GM21576 (cell line): ENCODE data around the gene GPR139.

ENCODE experiments used
- ATAC-seq: cut with Tn5 transposase; IDR thresholded peaks from one replicate; pipeline ENCODE4 v1.9.1; 2021; ENCODE audit warnings: mild to moderate bottlenecking, moderate library complexity; ENCODE audit not compliant: unreplicated experiment

Gene GPR139

DNA sequence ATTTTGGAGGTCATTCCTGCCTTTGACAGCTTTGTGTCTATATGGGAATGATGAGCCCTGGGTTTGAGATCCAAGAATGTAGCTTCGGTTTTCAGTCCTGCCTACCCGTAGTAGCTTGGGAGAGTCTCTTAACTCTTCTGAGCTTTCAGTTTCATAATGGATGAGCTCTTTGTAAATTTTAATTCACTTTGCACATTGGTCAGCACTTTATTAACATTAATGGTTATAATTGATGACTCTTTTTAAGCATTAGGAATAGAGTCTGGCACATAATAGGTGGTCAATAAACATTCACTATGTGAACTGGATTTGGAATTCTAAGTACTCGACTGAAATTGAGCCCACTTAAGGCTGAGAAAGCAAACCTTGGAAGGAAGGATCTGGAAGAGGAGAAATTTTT, 17.3 kb downstream of the GPR139 start:
- ATAC-seq = no peak

DNA sequence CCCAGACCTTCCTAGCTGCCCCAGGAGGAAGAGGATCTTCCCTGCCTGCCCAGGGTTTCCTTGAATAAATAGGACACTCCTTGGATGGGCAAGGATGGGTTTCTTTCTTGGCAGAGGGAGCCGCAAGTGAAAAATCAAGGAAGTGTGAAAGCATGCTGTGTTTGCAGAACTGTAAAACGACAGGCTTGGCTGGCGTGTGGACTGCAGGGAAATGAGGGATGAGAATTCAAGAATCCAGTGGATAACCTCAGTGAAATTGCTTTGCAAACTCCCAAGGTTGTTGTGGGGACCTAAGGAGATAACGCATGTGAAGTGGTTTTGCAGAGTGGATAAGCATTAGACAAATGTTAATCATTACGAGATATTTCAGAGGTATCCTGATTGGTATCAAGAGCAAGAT, 20.4 kb downstream of the GPR139 start:
- no peak for ATAC-seq

DNA sequence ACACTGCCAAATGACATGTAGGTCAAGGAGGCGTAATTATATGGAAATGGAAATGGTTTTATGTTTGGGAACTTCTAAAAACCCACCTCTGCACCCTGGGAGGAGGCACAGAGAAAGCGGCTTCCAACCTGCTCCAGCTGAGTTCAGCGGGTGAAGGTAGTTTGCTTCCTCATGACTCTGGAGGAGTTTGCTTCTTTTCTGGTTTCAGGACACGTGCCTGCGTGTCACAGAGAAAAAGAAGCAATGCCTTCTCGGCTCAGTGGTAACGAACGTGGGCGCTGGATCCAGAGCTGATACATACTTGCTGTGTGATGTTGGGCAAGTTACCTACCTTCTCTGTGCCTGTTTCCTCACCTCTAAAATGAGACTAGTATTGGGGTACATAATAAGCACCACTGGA, 22.1 kb downstream of the GPR139 start:
- no peak for ATAC-seq

DNA sequence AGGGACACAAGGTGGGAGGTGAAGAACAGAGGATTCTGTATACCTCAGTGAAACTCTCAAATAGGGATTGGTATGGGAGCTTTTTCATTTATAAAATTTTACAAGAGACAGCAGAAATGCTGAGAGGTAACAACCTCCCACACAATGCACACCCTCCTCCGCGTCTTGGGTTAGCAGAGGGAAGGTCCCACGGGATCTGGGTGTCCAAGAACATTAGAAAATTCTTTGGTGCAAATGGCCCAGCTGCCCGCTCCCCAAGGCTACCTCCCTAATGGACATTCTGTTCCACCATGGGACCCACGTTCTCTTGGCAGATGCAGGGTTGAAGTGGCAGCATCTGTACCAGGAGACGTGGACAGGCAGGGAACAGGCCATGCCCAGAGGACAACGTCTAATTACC, 22.5 kb downstream of the GPR139 start:
- ATAC-seq = no peak

DNA sequence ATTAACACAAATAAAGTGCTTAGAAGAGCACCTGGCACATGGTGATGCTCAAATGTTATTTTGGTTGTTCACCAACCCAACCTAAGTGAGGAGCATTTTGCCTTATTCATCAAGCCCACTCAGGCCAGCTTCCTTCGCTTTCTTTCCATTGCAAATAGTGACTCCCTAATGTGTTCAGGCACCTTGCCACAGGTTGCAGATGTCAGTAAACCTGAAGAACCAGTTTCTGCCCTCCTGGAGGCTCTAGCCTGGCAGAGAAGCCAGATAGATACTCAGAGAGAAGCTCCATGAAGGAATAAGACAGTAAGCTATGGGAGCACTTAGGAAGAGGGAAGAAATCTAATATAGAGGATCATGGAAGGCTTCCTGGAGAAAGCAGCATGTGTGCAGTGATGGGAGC, 23.9 kb downstream of the GPR139 start:
- no peak for ATAC-seq

DNA sequence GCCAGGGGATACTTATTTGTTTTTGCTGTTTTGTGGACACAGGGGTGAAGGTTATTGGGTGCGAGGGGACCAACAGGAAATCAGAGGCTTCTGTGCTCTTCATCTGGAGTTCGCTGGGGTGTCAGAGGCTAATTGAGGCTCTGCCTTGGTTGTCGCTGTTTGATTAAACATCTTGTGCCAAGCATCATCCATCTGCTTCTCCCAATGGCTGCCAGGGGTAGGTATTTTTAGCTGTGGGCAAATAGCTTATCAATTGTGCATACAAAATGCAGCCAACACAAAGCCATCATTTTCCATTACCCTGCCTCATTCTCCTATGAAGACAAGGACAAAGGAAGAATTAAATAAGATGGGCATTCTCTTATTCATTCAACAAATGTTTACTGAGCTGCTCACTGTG, 27.8 kb downstream of the GPR139 start:
- ATAC-seq = no peak

DNA sequence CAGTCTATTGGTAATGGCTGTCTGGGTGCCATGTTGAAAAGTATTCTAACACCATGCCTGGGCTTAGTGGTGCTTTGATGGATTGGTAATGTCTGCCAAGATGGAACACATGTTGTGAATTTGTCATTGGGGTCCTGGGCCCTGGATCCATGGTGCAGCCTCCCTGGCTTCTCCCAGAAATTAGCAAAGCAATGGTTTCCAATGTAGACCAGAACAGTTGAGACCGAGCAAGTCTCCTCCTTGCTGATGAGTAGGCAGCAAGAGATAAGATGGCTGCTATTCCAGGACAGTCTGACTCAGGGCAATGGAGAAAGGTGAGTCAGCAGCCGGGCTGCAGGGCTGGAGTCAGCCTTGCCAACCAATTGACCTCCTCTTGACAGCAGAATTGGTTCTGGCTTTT, 30.8 kb downstream of the GPR139 start:
- no peak for ATAC-seq

DNA sequence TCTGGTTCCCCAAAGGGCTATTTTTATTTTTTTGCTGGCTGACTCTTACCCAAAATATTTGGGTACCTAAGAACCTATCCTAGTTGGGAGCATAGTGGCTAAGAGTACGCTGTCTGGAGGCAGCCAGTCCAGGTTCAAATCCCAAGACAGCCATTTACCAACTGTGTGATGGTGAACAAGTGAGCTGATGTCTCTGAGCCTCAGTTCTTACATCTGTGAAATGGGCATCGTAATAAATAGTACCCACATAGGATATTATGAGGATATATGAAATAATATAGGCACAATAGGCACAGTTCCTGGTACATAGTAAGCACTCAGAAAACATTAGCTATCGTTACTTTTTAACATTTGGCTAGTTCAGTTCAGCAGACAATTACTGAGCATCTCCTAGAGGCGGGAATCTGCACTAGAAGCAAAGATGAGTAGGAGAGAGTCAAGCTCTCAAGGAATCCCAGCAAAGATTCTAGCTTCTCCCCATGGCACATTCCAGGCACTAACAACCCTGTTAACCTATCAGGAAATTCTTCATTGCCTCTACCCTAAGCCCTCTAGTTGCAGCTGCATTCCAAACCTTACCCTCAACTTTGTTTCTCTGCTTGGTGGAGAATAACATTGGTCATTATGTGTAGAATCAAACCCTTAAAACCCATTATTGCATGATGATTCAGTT, 31.6 kb downstream of the GPR139 start:
- no peak for ATAC-seq

DNA sequence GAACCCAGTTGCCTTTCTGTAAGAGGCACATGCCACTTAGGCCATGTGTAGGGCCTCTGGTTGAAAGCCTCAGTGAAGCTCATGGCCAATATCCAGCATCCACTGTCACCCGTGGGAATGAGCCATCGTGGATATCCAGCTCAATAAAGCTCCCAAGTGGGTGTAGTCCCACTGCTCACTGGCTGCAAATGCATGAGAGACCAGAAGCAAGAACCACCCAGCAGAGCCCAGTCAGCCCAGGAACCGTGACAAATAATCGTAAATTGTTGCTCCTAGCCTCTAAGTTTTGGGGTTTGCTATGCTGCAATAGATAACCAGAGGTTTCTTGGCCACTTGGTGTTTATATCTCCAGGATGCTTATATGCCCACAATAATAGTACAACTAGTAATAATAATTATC, 33.7 kb downstream of the GPR139 start:
- no peak for ATAC-seq

DNA sequence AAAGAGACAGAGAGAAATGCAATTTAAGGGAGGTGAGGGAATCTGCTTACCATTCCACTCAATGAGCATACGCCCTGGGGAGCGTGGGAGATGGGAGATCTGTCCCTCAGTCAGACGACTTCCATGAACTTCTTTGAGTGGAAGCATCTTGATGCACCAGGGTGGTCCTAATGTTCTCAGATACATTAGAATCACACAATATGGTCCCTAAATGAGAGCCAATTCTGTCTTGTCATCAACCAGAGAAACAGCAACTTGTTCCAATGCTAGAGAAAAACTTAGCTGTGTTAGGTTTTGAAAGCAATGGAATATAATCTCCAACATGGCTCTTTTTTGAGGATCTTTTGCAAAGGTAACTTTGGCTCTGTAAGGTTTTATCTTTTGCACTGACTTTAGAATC, 44.1 kb downstream of the GPR139 start:
- ATAC-seq = no peak

DNA sequence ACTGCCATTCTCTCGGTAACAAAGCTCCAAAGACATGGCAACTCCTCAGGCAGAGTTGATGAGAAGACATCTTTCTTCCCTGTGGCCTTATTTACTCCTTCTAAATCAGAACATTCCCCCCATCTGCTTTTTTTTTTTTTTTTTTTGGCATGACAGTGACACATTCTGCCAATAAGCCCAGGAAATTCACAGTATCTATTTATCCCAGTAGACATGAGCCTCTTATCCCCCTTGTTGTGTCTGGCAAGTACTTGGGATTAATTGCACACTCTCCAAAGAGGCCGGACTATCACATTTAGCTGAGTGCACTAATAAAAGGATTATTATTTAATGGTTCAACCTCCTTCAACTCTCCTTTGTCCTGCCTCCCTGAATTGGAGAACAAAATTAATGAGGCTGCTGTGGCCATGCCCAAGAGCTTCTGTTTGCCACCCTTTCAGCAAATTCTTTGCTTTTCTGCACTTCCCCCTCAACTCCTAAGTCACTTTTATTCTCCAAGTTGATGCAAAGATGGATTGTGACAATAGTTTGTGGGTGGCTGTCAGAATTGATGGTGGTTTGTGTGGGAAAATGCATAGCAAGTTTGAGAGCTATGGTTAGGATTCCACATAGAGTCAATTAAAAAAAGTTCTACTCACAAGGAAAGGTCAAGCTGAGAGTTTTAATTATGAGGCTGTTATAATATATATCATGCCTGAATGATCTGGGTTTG, 47.2 kb downstream of the GPR139 start:
- no peak for ATAC-seq

DNA sequence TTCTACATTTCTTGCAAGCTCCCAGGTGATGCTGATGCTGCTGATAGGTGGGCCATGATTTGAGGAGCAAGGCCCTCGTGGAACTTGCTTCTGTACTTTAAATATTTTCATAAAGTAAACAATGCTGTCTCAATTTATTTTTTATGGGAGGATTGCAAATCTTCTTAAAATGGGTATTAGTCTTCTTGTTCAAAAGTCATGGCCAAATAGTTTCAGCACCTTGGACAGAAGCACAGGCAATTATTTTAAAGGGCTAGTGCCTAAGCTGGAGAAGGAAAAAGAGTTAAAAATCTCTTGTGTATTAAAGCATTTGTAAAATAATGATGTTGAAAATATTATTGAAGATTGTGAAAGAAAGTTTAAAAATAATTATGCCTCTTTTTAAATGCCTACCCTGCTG, 50.5 kb downstream of the GPR139 start:
- no peak for ATAC-seq

DNA sequence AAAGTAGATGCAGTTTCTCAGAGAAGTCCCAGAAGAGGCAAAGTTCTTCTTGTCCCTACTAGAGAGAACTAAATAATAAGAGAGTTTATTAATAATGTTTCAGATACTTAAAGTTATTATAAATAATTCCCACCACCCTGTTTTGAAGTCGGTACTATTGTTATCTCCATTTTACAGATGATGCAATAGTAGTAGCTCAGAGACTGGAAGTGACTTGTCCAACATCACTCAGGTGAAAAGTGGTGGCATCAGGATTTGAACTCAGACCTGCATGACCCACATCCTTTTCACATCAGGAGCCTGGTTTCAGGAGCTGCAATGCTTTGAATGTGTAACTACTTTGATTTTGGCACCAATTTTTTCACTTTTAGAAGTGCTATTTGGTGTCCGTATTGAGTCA, 52.7 kb downstream of the GPR139 start:
- no peak for ATAC-seq

DNA sequence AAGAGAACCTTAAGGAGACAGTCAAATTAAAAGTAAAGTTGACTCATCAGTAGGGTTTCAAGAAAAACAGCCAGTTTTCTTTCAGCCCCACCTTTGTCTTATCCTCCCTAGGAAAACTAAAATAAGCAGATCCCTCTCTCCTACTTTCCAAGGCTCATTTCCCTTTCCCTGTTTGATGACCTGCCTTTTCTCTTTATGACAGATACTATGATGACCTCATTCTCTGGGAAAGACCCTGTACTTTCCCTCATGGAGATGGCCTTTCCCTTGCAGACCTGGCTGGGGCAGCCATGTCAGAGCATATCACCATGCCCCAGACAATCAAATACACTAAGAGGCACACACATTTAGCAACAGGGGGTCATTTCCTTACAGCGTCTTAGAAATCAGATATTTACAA, 53.6 kb downstream of the GPR139 start:
- no peak for ATAC-seq

DNA sequence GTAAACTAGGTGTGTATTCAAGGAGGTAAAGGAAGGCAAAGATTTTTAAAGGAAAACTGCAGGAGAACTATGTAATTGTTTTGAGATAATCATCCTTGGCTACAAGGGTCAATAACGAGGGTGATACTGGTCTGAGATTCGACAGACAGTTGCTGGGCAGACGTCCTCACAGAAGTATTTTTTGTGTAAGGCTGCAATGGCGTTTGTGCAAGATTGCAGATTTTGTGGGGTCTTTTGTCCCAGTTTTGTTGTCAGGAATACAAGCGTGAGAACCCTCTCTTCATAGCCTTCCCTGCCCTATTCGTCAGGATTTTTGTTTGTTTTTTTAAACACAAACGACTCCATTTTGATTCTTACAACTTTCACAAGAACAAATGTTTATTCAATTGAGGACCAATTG, 57.5 kb downstream of the GPR139 start:
- ATAC-seq = no peak

DNA sequence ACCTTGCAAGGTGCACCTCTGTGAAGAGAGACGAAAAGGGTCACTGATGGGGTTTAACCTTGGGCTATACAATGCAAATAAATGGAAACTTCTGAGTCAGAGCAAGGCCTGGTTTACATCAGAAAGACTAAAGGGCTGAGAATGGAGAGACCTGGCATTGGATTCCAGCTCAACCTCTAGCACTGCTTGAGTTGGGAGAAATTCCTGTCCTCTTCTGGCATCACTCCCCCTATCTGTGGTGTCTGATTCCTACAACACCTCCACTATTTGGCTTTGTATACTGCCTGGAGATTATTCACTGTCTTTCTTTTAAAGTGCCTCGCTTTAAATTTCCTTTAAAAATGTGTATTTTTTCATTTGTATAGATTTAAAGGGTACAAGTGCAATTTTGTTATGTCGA, 68.8 kb downstream of the GPR139 start:
- no peak for ATAC-seq

DNA sequence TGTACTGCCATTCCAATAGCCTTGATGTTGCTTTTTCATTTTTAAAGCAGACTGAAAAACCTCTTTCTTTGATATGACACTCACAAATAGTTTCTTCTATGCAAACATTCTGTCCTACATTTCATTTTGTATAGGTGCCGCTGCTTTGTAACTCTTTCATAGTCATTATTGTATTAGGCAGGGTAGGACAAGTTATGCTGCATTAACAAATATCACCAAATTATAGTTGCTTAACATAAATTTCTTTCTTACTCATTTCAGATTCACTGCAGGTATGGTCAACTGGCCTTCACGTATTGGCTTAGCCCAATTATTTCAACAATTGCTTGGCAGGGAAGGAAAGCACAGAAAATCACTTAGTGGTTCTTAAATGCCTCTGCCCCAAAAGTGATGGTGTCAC, 70.8 kb downstream of the GPR139 start:
- ATAC-seq = no peak

DNA sequence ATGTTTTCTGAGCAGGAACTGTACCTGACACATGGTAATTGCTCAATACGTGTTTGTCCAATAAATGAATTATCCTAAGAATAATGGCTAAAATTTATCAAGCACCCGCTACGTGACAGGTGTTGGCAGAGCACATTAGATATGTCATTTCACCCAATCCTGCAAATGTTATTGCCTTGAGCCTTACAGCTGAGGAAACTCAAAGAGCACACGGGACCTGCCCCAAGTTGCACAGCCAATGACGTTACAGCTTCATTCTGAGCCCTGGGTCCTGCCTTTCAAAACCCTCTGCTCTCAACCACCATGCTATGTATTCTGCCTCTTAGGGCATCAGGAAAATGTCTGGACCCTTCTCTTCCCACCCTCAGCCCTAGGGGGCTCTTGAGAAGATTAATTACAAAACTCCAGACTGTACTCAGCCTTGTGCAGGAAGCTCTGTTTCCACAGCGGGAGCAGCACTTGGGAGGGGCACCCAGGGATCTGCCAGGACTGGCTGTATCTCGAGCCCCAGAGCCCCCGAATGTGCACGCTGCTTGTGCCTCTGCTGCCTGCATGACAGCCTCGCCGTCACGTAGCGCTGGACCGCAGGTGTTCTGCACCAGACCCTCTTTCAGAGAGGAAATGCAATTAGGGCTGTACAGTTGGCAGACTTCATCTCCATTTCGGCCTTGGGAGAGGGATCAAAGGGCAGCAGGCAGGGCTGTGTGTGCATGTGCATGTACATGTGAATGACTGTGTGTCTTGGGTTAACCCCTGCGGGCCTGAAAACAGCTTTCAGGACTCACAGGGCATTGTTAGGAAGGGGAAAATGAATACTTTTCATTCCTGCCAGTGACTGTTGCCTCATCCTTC, 71.6 kb downstream of the GPR139 start:
- ATAC-seq = no peak

DNA sequence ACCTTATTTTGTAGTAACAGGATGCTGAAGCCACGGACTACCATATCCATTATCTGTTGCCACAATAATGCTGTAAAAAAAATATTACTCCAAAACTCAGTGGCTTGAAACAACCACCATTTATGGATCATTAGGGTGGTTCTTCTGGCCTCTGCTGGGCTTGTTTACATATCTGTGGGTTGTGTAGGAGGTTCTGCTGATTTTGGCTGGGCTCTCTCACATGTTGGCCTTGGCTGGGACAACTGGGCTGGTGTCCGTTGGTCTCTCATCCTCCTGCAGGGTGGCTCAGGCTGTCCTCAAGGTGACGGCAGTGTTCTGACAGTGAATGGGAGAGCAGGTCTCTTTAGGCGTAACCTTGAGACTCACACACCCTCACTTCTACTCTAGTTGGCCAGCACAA, 76.0 kb downstream of the GPR139 start:
- ATAC-seq = no peak

DNA sequence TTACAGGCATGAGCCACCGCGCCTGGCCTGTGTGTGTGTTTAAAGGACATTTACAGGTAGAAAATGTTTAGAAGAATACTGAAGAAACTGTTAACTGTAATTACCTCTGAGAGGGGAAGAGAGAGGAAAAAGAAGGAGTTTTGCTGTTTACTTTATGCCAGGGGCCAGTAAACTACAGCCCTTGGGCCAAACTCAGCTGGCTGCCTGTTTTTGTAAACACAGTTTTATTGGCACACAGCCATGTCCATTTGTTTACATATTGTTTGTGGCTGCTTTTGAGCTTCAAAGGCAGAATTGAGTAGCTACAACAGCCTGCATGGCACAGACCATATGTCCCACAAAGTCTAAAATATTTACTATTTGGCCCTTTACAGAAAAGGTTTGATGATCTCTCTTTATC, 76.4 kb downstream of the GPR139 start:
- no peak for ATAC-seq

DNA sequence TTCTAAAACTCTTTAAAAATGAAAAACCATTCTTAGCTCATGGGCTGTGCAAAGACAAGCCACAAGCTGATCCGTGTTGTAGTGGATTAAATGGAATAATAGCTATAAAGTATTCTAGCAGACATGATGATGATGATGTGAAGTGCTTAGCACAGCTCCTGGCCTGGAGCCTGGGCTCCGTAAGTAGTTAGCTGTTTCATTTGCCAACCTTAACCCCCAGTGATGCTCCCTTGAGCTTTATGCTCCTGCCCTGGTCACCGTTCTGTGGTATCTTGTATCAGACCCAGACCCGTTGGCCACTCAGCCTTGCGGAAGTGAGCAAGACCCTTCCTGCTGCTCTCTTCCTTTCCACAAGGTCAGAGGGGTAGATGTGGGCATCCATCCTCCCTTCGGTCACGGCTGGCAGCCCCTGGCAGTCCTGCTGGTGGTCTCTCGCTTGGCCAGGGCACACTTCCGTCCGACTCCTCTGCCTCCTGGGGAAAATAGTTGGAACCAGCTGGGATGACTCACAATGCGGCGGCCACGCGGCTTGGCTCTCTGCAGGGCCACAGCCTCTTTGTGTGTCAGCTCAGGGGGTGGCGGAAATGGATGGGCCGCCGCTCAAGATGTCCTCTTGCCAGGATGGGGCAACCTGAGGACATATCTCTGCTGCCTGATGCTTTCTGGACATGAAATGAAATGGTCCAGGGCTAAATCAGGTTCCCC, 79.1 kb downstream of the GPR139 start:
- ATAC-seq = no peak
